ENCODE data around the gene DLG4.

GRCh38 chr17:7234083-7234951 is 14.7 kb upstream of the DLG4 start, which contains the start of gene DVL2:
- TF ChIP-seq, protein P1, sequence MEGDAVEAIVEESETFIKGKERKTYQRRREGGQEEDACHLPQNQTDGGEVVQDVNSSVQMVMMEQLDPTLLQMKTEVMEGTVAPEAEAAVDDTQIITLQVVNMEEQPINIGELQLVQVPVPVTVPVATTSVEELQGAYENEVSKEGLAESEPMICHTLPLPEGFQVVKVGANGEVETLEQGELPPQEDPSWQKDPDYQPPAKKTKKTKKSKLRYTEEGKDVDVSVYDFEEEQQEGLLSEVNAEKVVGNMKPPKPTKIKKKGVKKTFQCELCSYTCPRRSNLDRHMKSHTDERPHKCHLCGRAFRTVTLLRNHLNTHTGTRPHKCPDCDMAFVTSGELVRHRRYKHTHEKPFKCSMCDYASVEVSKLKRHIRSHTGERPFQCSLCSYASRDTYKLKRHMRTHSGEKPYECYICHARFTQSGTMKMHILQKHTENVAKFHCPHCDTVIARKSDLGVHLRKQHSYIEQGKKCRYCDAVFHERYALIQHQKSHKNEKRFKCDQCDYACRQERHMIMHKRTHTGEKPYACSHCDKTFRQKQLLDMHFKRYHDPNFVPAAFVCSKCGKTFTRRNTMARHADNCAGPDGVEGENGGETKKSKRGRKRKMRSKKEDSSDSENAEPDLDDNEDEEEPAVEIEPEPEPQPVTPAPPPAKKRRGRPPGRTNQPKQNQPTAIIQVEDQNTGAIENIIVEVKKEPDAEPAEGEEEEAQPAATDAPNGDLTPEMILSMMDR (IDR thresholded peaks at IDR 0.05), result no peak
- no peak for TF ChIP-seq EZH2 (IDR thresholded peaks at IDR 0.05; ENCODE audit: borderline replicate concordance, insufficient read depth, low read depth, low read length, poor library complexity, severe bottlenecking)

Data from B cell (primary cell).